Anterior cingulate cortex (tissue), 58 donors: ENCODE results near the gene STX3.

Experiments
- DNase-seq, 58 donors: peaks; one replicate each; lab custom pipeline; 2025; lab: John Stamatoyannopoulos, UW

STX3 gene

GRCh38 chr11:59754859-59755700, at the start of gene STX3:
TSS of gene STX3 (plus strand) at chr11:59755376. CDS start at chr11:59755606, 230 bp downstream.
- DNase-seq, result peak in 55 of 58 donors; percentile 6 to 80 (median 49)

- DNase-seq, result no peak
These were observed 48.5 kb upstream of the STX3 start for GRCh38 chr11:59706518-59707285.

- DNase-seq, result no peak
These were observed 47.8 kb upstream of the STX3 start for GRCh38 chr11:59707371-59707770.

GRCh38 chr11:59708537-59708936, 46.6 kb upstream of the STX3 start:
- DNase-seq, result no peak

- no peak for DNase-seq
These were observed 44.9 kb upstream of the STX3 start for GRCh38 chr11:59710136-59710847.

GRCh38 chr11:59713745-59714144, 41.4 kb upstream of the STX3 start, which contains the start of gene OR10V1:
TSS of gene OR10V1 (minus strand) at chr11:59713845. CDS start at chr11:59713845, 0 bp downstream.
- DNase-seq, result no peak

- no peak for DNase-seq
These were observed 39.1 kb upstream of the STX3 start for GRCh38 chr11:59716051-59716450.

- peak in 2 of 58 donors; percentile 0 to 46 for DNase-seq
These were observed 35.6 kb upstream of the STX3 start for GRCh38 chr11:59719556-59719955.

- DNase-seq, result no peak
These were observed 31.1 kb upstream of the STX3 start for GRCh38 chr11:59724066-59724465.

GRCh38 chr11:59727426-59727825, 27.8 kb upstream of the STX3 start:
- DNase-seq, result no peak

GRCh38 chr11:59728154-59728553, 27.0 kb upstream of the STX3 start:
- DNase-seq, result no peak

- DNase-seq, result no peak
These were observed 26.3 kb upstream of the STX3 start for GRCh38 chr11:59728913-59729312.

GRCh38 chr11:59729834-59730233, 25.3 kb upstream of the STX3 start:
- DNase-seq, result no peak

- no peak for DNase-seq
These were observed 24.1 kb upstream of the STX3 start for GRCh38 chr11:59730896-59731565.

- DNase-seq, result no peak
These were observed 9.1 kb upstream of the STX3 start for GRCh38 chr11:59746111-59746510.

- DNase-seq, result peak in 57 of 58 donors; percentile 13 to 91 (median 69)
These were observed 1.3 kb upstream of the STX3 start for GRCh38 chr11:59753650-59754493.

- peak in 13 of 58 donors; percentile 12 to 67 (median 35) for DNase-seq
These were observed 700 bp upstream of the STX3 start for GRCh38 chr11:59754494-59754858.

- DNase-seq, result peak in 53 of 58 donors; percentile 13 to 86 (median 48)
These were observed 753 bp downstream of the STX3 start for GRCh38 chr11:59755701-59756557.

GRCh38 chr11:59756558-59756840, 1.3 kb downstream of the STX3 start:
- DNase-seq, result no peak
